Stimulated activated CD8-positive, alpha-beta memory T cell treated with anti-CD3 and anti-CD28 coated beads, Interleukin-4, amount 100 ng/mL, for 4 hours (primary cell): Measurements from ENCODE around the gene CCDC112.
"Not testable (repeated sequence)": the region's sequence is repeated elsewhere in the genome, so short reads cannot be mapped to it uniquely, and the experiment has no call there.

Experiments used
- DNase-seq, 2 donors: peaks; one replicate each; pipeline ENCODE4 v3.0.0-alpha.2; 2020; ENCODE audit warnings: low read depth in 2 of 2, low spot score in 1 of 2

The CCDC112 gene

GRCh38 chr5:115262321-115263077, 34.0 kb downstream of the CCDC112 start, which contains the start of gene PGGT1B:
TSS of gene PGGT1B (minus strand) at chr5:115262877. CDS start at chr5:115262851, 26 bp downstream.
- peak; percentile 37 to 41 for DNase-seq

GRCh38 chr5:115262011-115262320, 34.5 kb downstream of the CCDC112 start:
- DNase-seq = no peak

GRCh38 chr5:115260248-115260647, 36.2 kb downstream of the CCDC112 start:
- DNase-seq = no peak

- no peak for DNase-seq
These were observed 38.5 kb downstream of the CCDC112 start for GRCh38 chr5:115257981-115258380.

- not testable (repeated sequence) for DNase-seq
These were observed 47.1 kb downstream of the CCDC112 start for GRCh38 chr5:115249379-115249778.

GRCh38 chr5:115246361-115246991, 50.0 kb downstream of the CCDC112 start:
- DNase-seq = no peak

- DNase-seq = no peak
These were observed 53.0 kb downstream of the CCDC112 start for GRCh38 chr5:115243412-115243811.

- no peak for DNase-seq
These were observed 54.4 kb downstream of the CCDC112 start for GRCh38 chr5:115241881-115242642.

GRCh38 chr5:115237066-115237465, 59.4 kb downstream of the CCDC112 start:
- DNase-seq = no peak

GRCh38 chr5:115236599-115236998, 59.9 kb downstream of the CCDC112 start:
- DNase-seq = no peak

- DNase-seq = no peak
These were observed 64.9 kb downstream of the CCDC112 start for GRCh38 chr5:115231598-115231997.

- no peak for DNase-seq
These were observed 66.8 kb downstream of the CCDC112 start for GRCh38 chr5:115229606-115230005.

- DNase-seq = no peak
These were observed 69.2 kb downstream of the CCDC112 start for GRCh38 chr5:115227281-115227680.
